Lower lobe of right lung (tissue), 2 donors: Measurements from ENCODE around the gene NMS. TPM values are rescaled to one million over a fixed set of nuclear protein-coding genes. Genes with fewer than 3 reads are reported as not detected.
A peak's percentile ranks its signal among the peaks of the same experiment; 100 is the strongest.

Source experiments
- ATAC-seq, 2 donors: fragments of 200-7000 bp; cut with Tn5 transposase; one replicate each; pipeline ENCODE4 v1.9.1; 2020 to 2022; ENCODE audit warnings: mild to moderate bottlenecking in 2 of 2, moderate library complexity in 2 of 2
- DNase-seq: peaks from one replicate; pipeline ENCODE4 v3.0.0-alpha.2; 2020
- H3K27ac ChIP-seq: fragments of 200-600 bp; one replicate; pipeline ENCODE4 v1.8.0; 2022
- H3K27me3 ChIP-seq: fragments of 200-600 bp; one replicate; pipeline ENCODE4 v1.8.0; 2022; ENCODE audit warnings: low read depth
- H3K36me3 ChIP-seq: fragments of 200-600 bp; one replicate; pipeline ENCODE4 v1.8.0; 2022; ENCODE audit warnings: mild to moderate bottlenecking
- H3K4me1 ChIP-seq: fragments of 200-600 bp; one replicate; pipeline ENCODE4 v1.8.0; 2022
- H3K4me3 ChIP-seq: fragments of 200-600 bp; one replicate; pipeline ENCODE4 v1.8.0; 2022; ENCODE audit warnings: mild to moderate bottlenecking
- H3K9me3 ChIP-seq: fragments of 200-600 bp; one replicate; pipeline ENCODE4 v1.8.0; 2022
- intact Hi-C: fragments of 100-400 bp; cut with DNase I; formaldehyde crosslinking; loops from one replicate; pipeline ENCODE4 v1.11.0; 2022
- total RNA-seq: library from RNA; stranded (reverse); fragmentation: NEBNext Ultra II Directional; extraction: Animal tissue kit (Norgen Biotek cat#: 25700); gene quantifications from one replicate; pipeline ENCODE4 v1.2.1, GENCODE V29; 2021
- TF ChIP-seq, protein P1 (sequence below): fragments of 200-600 bp; IDR thresholded peaks from one replicate; pipeline ENCODE4 v1.8.0; 2022; ENCODE audit warnings: antibody characterized with exemption, mild to moderate bottlenecking
- donor health status: DM: no; HTN: yes; CAD: no; lungs with severe emphysema.

Gene NMS
- total RNA-seq, 1 donor from 2014 or later = not detected

DNA sequence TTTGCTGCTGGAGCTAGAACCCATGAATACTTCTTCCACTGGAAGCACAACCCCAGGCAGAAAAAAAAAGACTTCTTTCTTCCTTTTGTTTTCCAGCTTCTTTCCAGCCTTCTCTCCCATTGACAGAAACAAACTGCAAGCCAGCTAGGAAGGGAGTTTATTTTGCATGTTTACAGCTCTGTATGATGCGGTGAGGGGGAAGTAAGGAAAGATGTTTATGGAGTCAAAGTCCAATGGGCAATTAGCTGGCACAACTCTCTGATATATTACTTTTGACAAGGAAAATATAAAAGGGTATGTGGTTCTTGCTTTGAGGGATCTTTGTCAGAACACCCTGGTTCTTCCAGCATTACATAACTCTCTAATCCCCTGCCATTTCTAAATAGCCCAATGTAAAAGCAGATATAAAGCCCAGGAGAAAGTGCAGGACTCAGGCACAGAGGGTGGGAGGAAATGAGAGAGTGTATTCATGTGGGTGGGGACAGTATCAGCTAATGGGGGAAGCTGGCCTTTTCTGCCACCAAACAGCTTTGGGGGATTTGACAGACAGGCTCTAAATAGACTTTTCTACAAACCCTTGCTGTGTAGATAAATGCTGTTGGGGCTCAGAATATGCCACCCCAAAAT is 9.3 kb upstream of the NMS start:
- DNase-seq (no peak), ATAC-seq (no peak)
- TF ChIP-seq, protein P1, sequence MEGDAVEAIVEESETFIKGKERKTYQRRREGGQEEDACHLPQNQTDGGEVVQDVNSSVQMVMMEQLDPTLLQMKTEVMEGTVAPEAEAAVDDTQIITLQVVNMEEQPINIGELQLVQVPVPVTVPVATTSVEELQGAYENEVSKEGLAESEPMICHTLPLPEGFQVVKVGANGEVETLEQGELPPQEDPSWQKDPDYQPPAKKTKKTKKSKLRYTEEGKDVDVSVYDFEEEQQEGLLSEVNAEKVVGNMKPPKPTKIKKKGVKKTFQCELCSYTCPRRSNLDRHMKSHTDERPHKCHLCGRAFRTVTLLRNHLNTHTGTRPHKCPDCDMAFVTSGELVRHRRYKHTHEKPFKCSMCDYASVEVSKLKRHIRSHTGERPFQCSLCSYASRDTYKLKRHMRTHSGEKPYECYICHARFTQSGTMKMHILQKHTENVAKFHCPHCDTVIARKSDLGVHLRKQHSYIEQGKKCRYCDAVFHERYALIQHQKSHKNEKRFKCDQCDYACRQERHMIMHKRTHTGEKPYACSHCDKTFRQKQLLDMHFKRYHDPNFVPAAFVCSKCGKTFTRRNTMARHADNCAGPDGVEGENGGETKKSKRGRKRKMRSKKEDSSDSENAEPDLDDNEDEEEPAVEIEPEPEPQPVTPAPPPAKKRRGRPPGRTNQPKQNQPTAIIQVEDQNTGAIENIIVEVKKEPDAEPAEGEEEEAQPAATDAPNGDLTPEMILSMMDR = no peak
- Histone ChIP-seq H3K27ac (no peak overlapping the region), H3K4me1 (no peaks in the 10 kb centered on the region), H3K36me3 (no peaks in the 10 kb centered on the region), H3K9me3 (peaks cover 18% of the 10 kb centered on the region), H3K27me3 (no peaks in the 10 kb centered on the region), H3K4me3 (no peak overlapping the region)
- intact Hi-C loops = no loop called here

DNA sequence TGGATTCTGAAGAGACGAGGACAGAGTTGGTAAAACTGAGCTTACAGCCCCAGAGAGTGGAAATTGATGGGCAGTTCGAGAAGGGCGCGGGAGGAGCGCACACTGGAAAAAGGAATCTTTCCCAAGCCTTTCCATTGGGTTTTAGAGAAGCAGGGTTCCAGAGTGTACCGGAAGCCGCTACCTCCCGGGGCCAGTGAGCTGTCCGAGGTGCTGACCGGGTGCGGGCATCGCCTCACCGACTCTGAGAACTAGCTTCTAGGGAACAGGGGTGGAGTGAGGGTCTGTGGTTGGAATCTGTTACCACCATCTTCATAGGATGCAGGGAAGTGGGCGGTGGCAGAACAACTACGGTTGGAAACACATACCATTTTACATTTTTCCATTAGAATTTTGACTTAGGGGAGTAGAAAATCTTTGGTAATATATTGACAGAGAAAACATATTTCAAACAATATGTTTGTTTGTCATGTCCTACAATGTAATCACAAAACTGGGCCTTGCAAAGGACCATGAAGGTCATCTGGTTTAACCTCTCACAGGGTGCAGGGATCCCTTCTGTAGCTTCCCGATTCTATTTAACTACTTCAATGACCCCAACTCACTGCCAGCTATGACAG is 724 bp downstream of the NMS start:
- ATAC-seq (no peak), DNase-seq (no peak)
- Histone ChIP-seq H3K4me1 (no peaks in the 10 kb centered on the region), H3K36me3 (no peaks in the 10 kb centered on the region), H3K27me3 (peaks cover 8% of the 10 kb centered on the region), H3K9me3 (no peaks in the 10 kb centered on the region), H3K4me3 (no peak overlapping the region), H3K27ac (no peak overlapping the region)
- TF ChIP-seq, protein P1 = no peak
- intact Hi-C loops = no loop called here

DNA sequence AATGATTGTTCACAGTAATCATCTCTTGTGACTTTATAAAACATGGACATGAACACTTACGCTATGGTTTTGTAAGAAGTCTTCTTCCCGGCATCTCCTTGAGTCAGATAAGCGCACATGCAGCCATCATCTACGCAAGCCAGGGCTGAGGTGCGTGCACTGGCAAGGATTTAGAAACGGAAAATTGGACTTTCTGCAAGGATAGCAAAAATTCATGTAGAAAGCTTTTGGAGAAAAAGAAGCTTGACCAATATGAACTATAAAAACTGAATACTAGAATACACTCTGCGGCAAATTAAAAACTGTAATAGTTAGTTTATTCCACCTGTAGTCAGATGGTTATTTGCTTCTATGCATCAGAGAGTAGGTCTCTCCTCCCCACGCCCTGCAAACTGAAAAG is 6.3 kb downstream of the NMS start:
- no peak overlapping the region for H3K27ac ChIP-seq
- no peaks in the 10 kb centered on the region for H3K4me1 ChIP-seq
- DNase-seq = no peak
- H3K9me3 ChIP-seq = no peaks in the 10 kb centered on the region
- TF ChIP-seq, protein P1 = no peak
- no peaks in the 10 kb centered on the region for H3K27me3 ChIP-seq
- H3K36me3 ChIP-seq = no peaks in the 10 kb centered on the region
- intact Hi-C loops = no loop called here
- H3K4me3 ChIP-seq = no peak overlapping the region
- ATAC-seq = no peak

DNA sequence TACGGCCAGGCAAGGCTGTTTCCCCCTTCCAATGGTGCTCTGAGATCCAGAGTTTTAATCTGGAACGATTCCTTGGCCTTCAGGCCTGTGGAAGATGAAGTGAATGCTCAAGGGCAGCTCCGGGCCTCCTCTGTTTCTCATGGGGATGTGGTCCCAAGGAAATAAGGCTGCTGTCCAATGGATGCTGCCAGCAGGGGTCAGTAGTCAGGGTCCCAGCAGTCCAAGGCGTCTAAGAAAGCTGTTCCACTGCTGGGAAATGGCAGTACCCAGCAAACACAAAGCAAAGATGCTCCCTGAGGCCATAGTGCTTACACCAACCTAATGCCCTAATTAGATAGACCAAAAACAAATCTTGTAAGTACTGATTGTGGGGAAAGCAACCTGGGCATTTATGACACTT is 12.5 kb downstream of the NMS start:
- intact Hi-C loops = no loop called here
- Histone ChIP-seq H3K27ac (no peak overlapping the region), H3K27me3 (no peaks in the 10 kb centered on the region), H3K36me3 (no peaks in the 10 kb centered on the region), H3K4me3 (no peak overlapping the region), H3K9me3 (no peaks in the 10 kb centered on the region), H3K4me1 (no peaks in the 10 kb centered on the region)
- no peak for DNase-seq
- TF ChIP-seq, protein P1 = no peak
- ATAC-seq = no peak

DNA sequence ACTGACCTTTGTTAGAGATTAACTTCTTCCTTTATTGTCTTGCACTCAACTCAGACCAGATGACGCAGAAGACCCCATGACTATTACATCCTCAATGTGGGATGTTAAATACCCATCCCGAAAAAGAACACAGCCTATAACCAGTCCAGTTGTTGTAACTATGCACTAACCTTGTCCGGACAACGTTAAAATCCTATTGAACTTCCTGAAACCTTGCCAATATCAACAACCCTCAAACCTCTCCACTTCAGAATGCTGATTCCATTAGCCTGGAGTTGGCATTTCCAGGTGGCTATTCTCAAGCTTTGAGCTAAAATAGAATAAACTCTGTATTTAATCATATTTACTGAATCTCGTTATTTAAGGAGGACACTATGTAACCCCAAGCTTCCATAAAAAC is 13.6 kb downstream of the NMS start:
- intact Hi-C loops = no loop called here
- Histone ChIP-seq H3K9me3 (no peaks in the 10 kb centered on the region), H3K27me3 (no peaks in the 10 kb centered on the region), H3K4me1 (no peaks in the 10 kb centered on the region), H3K4me3 (no peak overlapping the region), H3K36me3 (no peaks in the 10 kb centered on the region), H3K27ac (no peak overlapping the region)
- TF ChIP-seq, protein P1 = no peak
- DNase-seq (no peak), ATAC-seq (peak; percentile 44 to 76)
